Measurements from ENCODE around the gene FAM118A. TPM values are rescaled to one million over a fixed set of nuclear protein-coding genes. Genes with fewer than 3 reads are reported as not detected.

Gene FAM118A
- polyA plus RNA-seq, 3 donors = 20.0 to 423 (median 27.9) TPM

GRCh38 chr22:45376009-45376408 is 66.3 kb downstream of the FAM118A start:
- Mint-ChIP-seq H3K27ac (peak overlapping the region in 3 of 7 donors; percentile 34 to 81 (median 62)), H3K9me3 (peaks cover 0 to 5% (median 0%) of the 10 kb centered on the region in 7 donors), H3K4me3 (no peak overlapping the region), H3K36me3 (no peaks in the 10 kb centered on the region), H3K27me3 (ENCODE audit: low read depth in 3 of 3) (peaks cover 0 to 4% (median 1%) of the 10 kb centered on the region in 3 donors), H3K4me1 (peaks cover 23% of the 10 kb centered on the region)
- WGBS (ENCODE audit: insufficient coverage) = no CpG with 5 or more reads among the region's 3 CpGs
- H3K4me1 ChIP-seq (ENCODE audit: control insufficient read depth in 1 of 2, insufficient read depth in 2 of 2, low read length in 2 of 2) = peaks cover 17 to 22% of the 10 kb centered on the region in 2 donors
- no peak for DNase-seq
- H3K27me3 ChIP-seq (ENCODE audit: control insufficient read depth in 2 of 2, insufficient read depth in 2 of 2, low read length in 2 of 2) = no peaks in the 10 kb centered on the region
- intact Hi-C loops (cut with micrococcal nuclease) = no loop called here
- no peak for TF ChIP-seq CTCF (IDR thresholded peaks at IDR 0.05)
- H3K36me3 ChIP-seq (replicated peaks in 1 of 2; ENCODE audit: control insufficient read depth in 1 of 2, insufficient read depth in 2 of 2, low read length in 2 of 2) = no peaks in the 10 kb centered on the region
- peak overlapping the region; percentile 57 for H2AFZ ChIP-seq (ENCODE audit: insufficient read depth, low read depth, low read length, poor library complexity, severe bottlenecking)
- no peaks in the 10 kb centered on the region for H3K9me3 ChIP-seq (replicated peaks in 1 of 2; ENCODE audit: control insufficient read depth in 1 of 2, insufficient read depth in 1 of 2, low read length in 2 of 2)
- H3K79me2 ChIP-seq (ENCODE audit: insufficient read depth, low read length) = no peaks in the 10 kb centered on the region
- H4K20me1 ChIP-seq (ENCODE audit: insufficient read depth, low read length) = no peaks in the 10 kb centered on the region
- no peak overlapping the region for H3K9ac ChIP-seq (ENCODE audit: insufficient read depth, low read length, poor library complexity, severe bottlenecking)
- no peak overlapping the region for H3K4me3 ChIP-seq (replicated peaks in 1 of 3; ENCODE audit: low read depth in 2 of 3, low read length in 3 of 3)
- H3K27ac ChIP-seq (ENCODE audit: low read depth in 1 of 2, low read length in 2 of 2) = peak overlapping the region in 1 of 2 donors; percentile 73
- H3K4me2 ChIP-seq (replicated peaks; ENCODE audit: extremely low read depth, low read length, poor library complexity, severe bottlenecking) = no peak overlapping the region

- peak overlapping the region; percentile 26 to 86 (median 84) for H3K27ac Mint-ChIP-seq
- H2AFZ ChIP-seq (ENCODE audit: insufficient read depth, low read depth, low read length, poor library complexity, severe bottlenecking) = no peak overlapping the region
- peaks cover 17 to 22% of the 10 kb centered on the region in 2 donors for H3K4me1 ChIP-seq (ENCODE audit: control insufficient read depth in 1 of 2, insufficient read depth in 2 of 2, low read length in 2 of 2)
- H3K27ac ChIP-seq (ENCODE audit: low read depth in 1 of 2, low read length in 2 of 2) = peak overlapping the region in 1 of 2 donors; percentile 73
- H3K9me3 ChIP-seq (replicated peaks in 1 of 2; ENCODE audit: control insufficient read depth in 1 of 2, insufficient read depth in 1 of 2, low read length in 2 of 2) = no peaks in the 10 kb centered on the region
- H3K4me3 Mint-ChIP-seq = peak overlapping the region in 1 of 2 donors; percentile 35
- DNase-seq = peak; percentile 53 to 83 (median 70)
- no peaks in the 10 kb centered on the region for H3K36me3 Mint-ChIP-seq
- H3K4me1 Mint-ChIP-seq = peaks cover 23% of the 10 kb centered on the region
- WGBS (ENCODE audit: insufficient coverage) = no CpG with 5 or more reads among the region's 1 CpG
- H3K4me3 ChIP-seq (replicated peaks in 1 of 3; ENCODE audit: low read depth in 2 of 3, low read length in 3 of 3) = peak overlapping the region in 1 of 3 experiments; percentile 6
- no peaks in the 10 kb centered on the region for H3K36me3 ChIP-seq (replicated peaks in 1 of 2; ENCODE audit: control insufficient read depth in 1 of 2, insufficient read depth in 2 of 2, low read length in 2 of 2)
- no peak overlapping the region for H3K9ac ChIP-seq (ENCODE audit: insufficient read depth, low read length, poor library complexity, severe bottlenecking)
- H3K4me2 ChIP-seq (replicated peaks; ENCODE audit: extremely low read depth, low read length, poor library complexity, severe bottlenecking) = peak overlapping the region; percentile 26
- H3K79me2 ChIP-seq (ENCODE audit: insufficient read depth, low read length) = no peaks in the 10 kb centered on the region
- no peak for TF ChIP-seq CTCF (IDR thresholded peaks at IDR 0.05)
- intact Hi-C loops (cut with micrococcal nuclease) = no loop called here
- no peaks in the 10 kb centered on the region for H3K27me3 ChIP-seq (ENCODE audit: control insufficient read depth in 2 of 2, insufficient read depth in 2 of 2, low read length in 2 of 2)
- H4K20me1 ChIP-seq (ENCODE audit: insufficient read depth, low read length) = no peaks in the 10 kb centered on the region
- peaks cover 0 to 5% (median 0%) of the 10 kb centered on the region in 7 donors for H3K9me3 Mint-ChIP-seq
- peaks cover 0 to 4% (median 0%) of the 10 kb centered on the region in 3 donors for H3K27me3 Mint-ChIP-seq (ENCODE audit: low read depth in 3 of 3)
These were observed 67.0 kb downstream of the FAM118A start for GRCh38 chr22:45376703-45377102.

Measured in CD14-positive monocyte (primary cell).